Left lung (tissue), 10 donors: ENCODE data around the gene TRIM65. TPM values are rescaled to one million over a fixed set of nuclear protein-coding genes. Genes with fewer than 3 reads are reported as not detected.

Experiments used
- ATAC-seq: fragments of 200-7000 bp; cut with Tn5 transposase; one replicate; pipeline ENCODE4 v1.9.1; 2020; ENCODE audit warnings: moderate library complexity
- DNase-seq, 4 donors: peaks; one replicate each; pipeline ENCODE4 v3.0.0-alpha.2; 2013 to 2020
- H3K27ac ChIP-seq, 2 donors: fragments of 200-600 bp; sonication (generic) in 1 of 2; one replicate each; pipeline versions ENCODE4 v1.5.0 to v1.8.0; 2020 to 2021
- H3K27me3 ChIP-seq, 2 donors: fragments of 200-600 bp; sonication (generic) in 1 of 2; one replicate each; pipeline versions ENCODE4 v1.5.0 to v1.8.0; 2020 to 2021
- H3K36me3 ChIP-seq, 2 donors: fragments of 200-600 bp; sonication (generic) in 1 of 2; one replicate each; pipeline versions ENCODE4 v1.5.0 to v1.8.0; 2020 to 2021
- H3K4me1 ChIP-seq, 2 donors: fragments of 200-600 bp; one replicate each; pipeline ENCODE4 v1.8.0; 2021
- H3K4me3 ChIP-seq, 2 donors: fragments of 200-600 bp; sonication (generic) in 1 of 2; one replicate each; pipeline versions ENCODE4 v1.5.0 to v1.8.0; 2020 to 2021; ENCODE audit warnings: mild to moderate bottlenecking in 1 of 2
- H3K9me3 ChIP-seq, 2 donors: fragments of 200-600 bp; sonication (generic) in 1 of 2; one replicate each; pipeline versions ENCODE4 v1.5.0 to v1.8.0; 2020 to 2021
- intact Hi-C, 2 donors: fragments of 100-400 bp; cut with DNase I; formaldehyde crosslinking; loops; one replicate each; pipeline versions ENCODE4 v1.11.2 to v1.14.2; 2022
- polyA plus RNA-seq, 6 donors: library from polyadenylated mRNA; unstranded; fragments of 120-200 nt; gene quantifications; one replicate each; pipeline ENCODE4 v1.2.1, GENCODE V29; 2013; ENCODE audit not compliant: insufficient read length in 6 of 6
- total RNA-seq, 2 donors: library from RNA; stranded (reverse); fragmentation: NEBNext Ultra II Directional; extraction: Animal tissue kit (Norgen Biotek cat#: 25700); gene quantifications; one replicate each; pipeline ENCODE4 v1.2.1, GENCODE V29; 2021
- TF ChIP-seq, protein P1 (sequence below), 2 donors: fragments of 200-600 bp; sonication (generic) in 1 of 2; IDR thresholded peaks; one replicate each; pipeline versions ENCODE4 v1.5.0 to v1.8.0; 2021; ENCODE audit warnings: antibody characterized with exemption in 2 of 2
- donor health status: DM: no; HTN: yes; CAD: no.
- donor health status: DM: no; HTN: no; CAD: no.

TRIM65 gene
- total and polyA plus RNA-seq, 8 donors = 15.8 to 35.1 (median 20.0) TPM

DNA sequence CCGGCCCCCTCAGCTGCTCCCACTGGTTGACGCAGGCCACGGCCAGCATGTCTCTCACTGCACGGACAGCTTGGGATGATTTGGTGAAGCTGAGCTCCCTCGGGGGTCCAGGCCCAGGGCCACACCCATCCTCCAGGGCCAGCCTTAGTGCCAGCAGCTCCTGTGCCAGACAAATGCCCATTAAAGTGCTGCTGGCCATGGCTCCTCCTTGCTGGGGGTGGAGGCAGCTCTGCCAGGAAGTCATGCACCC is 20.9 kb downstream of the TRIM65 start:
- ATAC-seq (peak; percentile 38), DNase-seq (peak in 1 of 4 donors; percentile 89)
- H3K4me1 ChIP-seq = peaks cover 29 to 72% of the 10 kb centered on the region in 2 donors
- peak overlapping the region; percentile 90 to 94 for H3K27ac ChIP-seq
- TF ChIP-seq, protein P1, sequence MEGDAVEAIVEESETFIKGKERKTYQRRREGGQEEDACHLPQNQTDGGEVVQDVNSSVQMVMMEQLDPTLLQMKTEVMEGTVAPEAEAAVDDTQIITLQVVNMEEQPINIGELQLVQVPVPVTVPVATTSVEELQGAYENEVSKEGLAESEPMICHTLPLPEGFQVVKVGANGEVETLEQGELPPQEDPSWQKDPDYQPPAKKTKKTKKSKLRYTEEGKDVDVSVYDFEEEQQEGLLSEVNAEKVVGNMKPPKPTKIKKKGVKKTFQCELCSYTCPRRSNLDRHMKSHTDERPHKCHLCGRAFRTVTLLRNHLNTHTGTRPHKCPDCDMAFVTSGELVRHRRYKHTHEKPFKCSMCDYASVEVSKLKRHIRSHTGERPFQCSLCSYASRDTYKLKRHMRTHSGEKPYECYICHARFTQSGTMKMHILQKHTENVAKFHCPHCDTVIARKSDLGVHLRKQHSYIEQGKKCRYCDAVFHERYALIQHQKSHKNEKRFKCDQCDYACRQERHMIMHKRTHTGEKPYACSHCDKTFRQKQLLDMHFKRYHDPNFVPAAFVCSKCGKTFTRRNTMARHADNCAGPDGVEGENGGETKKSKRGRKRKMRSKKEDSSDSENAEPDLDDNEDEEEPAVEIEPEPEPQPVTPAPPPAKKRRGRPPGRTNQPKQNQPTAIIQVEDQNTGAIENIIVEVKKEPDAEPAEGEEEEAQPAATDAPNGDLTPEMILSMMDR (IDR thresholded peaks at IDR 0.05) = no peak
- intact Hi-C loops = no loop called here
- no peaks in the 10 kb centered on the region for H3K9me3 ChIP-seq
- peaks cover 0 to 22% of the 10 kb centered on the region in 2 donors for H3K36me3 ChIP-seq
- peaks cover 0 to 39% of the 10 kb centered on the region in 2 donors for H3K27me3 ChIP-seq
- peak overlapping the region in 1 of 2 donors; percentile 74 for H3K4me3 ChIP-seq

DNA sequence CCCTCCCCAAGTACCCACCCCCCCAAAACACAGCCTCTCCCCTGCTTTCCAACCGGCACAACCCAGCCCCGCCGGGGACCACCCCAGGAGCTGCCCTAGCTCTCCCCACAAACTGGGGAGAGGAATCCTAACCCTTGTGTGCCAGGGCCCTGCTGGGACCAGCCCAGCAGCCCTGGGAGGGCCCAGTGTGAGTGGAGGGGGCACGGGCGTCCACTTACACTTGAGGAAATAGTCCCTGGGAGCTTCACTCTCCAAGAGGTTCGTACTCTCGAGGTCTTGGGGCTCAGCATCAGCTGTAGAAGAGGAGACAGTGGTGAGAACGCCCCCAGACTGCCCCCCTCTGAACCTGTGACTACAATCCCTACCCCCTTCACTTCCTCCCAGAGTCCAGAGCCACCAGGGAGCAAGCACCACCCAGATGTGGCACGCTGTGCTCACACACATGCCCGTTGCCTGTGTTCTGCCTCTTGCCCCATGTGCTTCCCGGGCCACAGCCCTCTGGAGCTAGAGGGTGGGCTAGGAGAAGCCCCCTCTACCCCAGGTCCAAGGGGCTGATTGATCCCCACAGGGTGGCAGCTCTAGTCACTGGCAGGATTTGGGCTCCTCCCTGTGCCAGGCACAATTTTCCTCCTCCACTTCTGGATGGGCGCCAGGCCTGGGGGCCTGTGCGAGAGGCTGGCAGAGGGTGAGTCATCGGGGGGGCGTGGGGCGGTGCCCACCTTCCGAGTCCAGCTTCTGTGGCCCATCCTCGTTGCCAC is 21.4 kb downstream of the TRIM65 start:
- Histone ChIP-seq H3K36me3 (peaks cover 0 to 22% of the 10 kb centered on the region in 2 donors), H3K27me3 (peaks cover 0 to 39% of the 10 kb centered on the region in 2 donors), H3K4me3 (peak overlapping the region in 1 of 2 donors; percentile 74), H3K27ac (peak overlapping the region; percentile 90 to 94), H3K9me3 (no peaks in the 10 kb centered on the region), H3K4me1 (peaks cover 29 to 72% of the 10 kb centered on the region in 2 donors)
- TF ChIP-seq, protein P1 (IDR thresholded peaks at IDR 0.05) = no peak
- intact Hi-C loops = no loop called here
- ATAC-seq (no peak), DNase-seq (peak in 1 of 4 donors; percentile 53)

DNA sequence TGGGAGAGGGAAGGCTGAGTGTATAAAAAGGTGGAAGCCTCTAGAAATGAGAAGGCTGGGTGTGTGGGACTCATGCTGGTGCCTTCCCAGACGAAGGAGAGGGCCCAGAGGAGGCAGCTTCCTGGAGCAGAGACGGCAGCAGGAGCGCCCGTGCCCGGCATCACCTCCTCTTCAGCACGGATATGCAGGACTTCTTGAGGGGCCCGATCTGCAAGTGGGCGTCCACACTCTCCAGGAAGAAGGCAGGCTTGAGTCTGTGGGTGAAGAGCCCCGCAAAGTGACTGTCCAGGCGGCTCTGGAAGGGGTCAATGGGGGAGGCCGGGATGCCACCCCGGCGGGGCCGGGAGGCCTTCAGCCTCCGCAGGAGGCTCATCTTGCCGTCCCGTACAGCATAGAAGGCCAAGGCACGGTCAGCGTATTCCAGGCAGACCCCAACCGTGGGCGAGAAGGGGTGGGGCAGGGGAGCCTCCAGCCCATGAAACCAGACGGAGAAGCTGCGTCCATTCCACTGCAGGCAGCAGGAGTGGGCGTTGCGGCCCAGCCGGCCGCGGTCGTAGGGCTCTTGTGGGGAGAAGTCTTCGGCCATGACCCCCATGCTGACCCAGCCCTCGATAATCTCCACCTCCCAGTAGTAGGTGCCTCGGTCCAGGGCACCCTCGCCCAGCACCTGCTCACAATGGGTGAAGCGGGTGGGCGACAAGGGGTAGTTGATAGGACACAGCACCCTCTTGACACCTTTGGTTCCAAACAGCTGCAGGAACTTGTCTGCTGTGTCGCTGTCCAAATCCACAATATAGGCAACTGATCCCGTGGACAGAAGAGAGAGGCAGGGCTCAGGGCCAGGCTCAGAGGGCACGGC is 22.2 kb downstream of the TRIM65 start:
- Histone ChIP-seq H3K27ac (peak overlapping the region in 1 of 2 donors; percentile 90), H3K9me3 (no peaks in the 10 kb centered on the region), H3K27me3 (peaks cover 0 to 39% of the 10 kb centered on the region in 2 donors), H3K4me3 (no peak overlapping the region), H3K4me1 (peaks cover 34 to 72% of the 10 kb centered on the region in 2 donors), H3K36me3 (peaks cover 0 to 22% of the 10 kb centered on the region in 2 donors)
- TF ChIP-seq, protein P1 (IDR thresholded peaks at IDR 0.05) = no peak
- intact Hi-C loops = no loop called here
- ATAC-seq (no peak), DNase-seq (no peak)

DNA sequence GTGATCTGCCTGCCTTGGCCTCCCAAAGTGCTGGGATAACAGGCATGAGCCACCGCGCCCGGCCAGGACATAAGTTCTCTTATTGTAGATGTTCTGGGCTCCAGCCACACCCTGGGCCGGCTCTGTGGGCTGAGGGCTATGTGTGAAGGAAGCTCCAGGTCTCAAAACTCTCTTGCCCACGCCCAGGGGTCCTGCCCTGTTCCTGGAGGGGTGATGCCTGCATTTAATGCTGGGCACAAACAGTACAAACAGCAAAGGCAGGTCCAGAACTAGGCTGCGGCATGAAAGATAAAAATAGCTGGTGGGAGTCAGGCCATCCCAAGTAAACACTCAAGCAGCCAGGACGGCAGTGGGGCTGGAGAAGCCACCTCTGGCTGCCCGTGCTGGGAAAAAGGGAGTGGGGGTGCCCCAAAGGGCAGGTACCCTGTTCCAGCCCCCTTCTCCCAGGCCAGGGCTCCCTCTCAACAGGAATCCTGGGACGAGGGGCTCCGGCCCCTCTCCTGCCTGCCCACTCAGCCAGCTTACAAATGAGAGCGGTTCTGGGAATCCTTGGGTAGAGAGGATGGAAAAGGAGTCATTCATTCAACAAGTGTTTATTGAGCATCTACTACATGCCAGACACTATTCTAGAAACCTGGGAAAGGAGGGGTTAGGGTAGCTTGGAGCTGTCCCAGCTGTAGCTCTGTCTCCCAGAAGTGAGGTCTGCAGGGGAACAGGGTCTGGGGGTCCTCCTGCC is 23.0 kb downstream of the TRIM65 start:
- H3K4me1 ChIP-seq = peaks cover 37 to 65% of the 10 kb centered on the region in 2 donors
- no peak for ATAC-seq
- intact Hi-C loops = no loop called here
- no peaks in the 10 kb centered on the region for H3K9me3 ChIP-seq
- TF ChIP-seq, protein P1 (IDR thresholded peaks at IDR 0.05) = no peak
- no peak overlapping the region for H3K4me3 ChIP-seq
- no peak for DNase-seq
- peak overlapping the region; percentile 85 to 90 for H3K27ac ChIP-seq
- H3K36me3 ChIP-seq = peaks cover 0 to 22% of the 10 kb centered on the region in 2 donors
- H3K27me3 ChIP-seq = peaks cover 0 to 32% of the 10 kb centered on the region in 2 donors
